HCEC 1CT (cell line): ENCODE data around the gene TEX22.

Experiments
- DNase-seq: peaks from one replicate; pipeline ENCODE4 v3.0.0-alpha.2; 2017

TEX22 gene

GRCh38 chr14:105444859-105445258, 46.5 kb downstream of the TEX22 start:
- DNase-seq: no peak

- DNase-seq: no peak
These were observed 47.0 kb downstream of the TEX22 start for GRCh38 chr14:105445290-105445689.

GRCh38 chr14:105445901-105446845, 47.8 kb downstream of the TEX22 start:
- no peak for DNase-seq

DNA sequence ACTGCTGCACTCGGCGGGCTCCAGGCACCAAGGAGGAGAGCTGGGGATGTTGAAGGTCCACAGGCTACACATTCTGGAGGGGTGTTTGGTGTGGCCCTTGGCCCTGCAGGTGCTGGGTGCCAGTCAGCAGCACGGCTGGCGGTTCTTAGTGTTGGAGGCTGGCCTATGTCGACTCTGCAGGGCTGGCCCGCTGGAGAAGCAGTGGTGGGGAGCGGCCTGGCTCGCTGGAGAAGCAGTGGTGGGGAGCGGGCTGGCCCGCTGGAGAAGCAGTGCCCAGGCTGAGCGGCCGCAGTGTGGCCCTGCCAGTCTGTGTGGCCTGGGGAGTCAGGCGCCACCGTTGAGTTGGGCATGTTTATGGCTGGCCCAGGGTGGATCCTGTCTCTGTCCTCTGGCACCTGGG, 48.6 kb downstream of the TEX22 start:
- no peak for DNase-seq

DNA sequence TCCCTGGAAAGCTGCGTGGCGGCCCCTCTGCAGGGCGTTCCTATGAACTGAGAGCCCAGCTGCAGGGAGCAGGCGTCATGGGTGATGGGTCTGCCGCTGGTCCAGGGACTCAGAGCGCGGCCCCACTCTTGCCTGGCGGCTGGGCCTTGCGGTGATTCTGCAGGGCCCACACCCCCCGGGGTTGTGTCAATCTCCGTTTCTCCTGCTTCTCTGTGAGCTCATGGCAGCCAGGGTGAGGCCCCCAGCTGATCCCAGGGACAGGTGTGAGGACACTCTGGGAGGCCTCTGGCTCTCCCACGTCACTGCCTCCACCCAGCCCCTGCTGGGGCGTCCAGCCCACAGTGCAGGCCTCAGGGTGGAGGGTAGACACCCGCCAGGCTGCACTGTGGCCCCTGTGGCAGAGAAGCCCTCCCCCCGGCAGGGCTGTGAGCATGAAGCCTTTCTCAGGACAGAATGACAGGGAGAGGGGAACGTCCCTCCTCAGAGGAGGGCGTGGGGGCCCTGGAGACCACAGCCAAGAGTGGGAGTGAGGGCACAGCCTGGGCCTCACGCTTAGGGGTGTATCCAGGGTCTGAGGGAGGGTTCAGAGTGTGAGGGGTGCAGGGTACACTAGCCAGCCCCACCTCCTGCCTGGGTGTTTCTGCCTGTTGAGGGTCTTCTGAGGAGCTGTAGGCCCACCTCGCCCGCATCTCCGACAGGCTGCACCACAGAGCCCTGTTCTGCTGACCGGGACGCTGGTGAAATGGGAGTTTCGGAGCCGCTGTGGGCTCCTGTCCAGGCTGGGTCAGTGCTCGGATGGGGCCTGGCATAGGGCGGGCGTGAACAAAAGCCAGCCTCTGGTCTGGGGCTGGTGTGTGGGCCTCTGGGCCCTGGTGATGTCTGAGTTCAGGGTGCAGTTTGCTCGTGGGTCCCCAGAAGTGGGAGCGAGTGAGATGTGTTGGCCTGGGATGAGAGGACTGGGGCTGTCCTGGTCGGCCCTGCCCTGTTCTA, 49.6 kb downstream of the TEX22 start:
- no peak for DNase-seq

GRCh38 chr14:105448706-105449111, 50.4 kb downstream of the TEX22 start:
- DNase-seq: peak; percentile 9

- no peak for DNase-seq
These were observed 51.2 kb downstream of the TEX22 start for GRCh38 chr14:105449276-105450122.

DNA sequence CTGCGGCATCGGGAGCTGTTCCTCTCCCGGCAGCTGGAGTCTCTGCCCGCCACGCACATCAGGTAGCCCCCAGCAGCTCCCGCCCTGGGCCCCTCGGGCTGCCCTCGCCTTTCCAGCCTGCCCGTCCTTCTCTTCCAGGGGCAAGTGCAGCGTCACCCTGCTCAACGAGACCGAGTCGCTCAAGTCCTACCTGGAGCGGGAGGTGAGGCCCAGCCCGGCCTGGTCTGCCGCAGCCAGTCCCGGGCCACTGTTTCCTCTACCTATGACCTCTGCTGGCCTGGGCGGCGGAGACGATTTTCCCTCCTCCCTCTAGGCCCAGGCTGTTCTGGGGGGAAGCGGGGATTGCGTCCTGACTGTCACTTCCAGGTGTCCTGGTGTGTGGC, 51.8 kb downstream of the TEX22 start:
- no peak for DNase-seq

DNA sequence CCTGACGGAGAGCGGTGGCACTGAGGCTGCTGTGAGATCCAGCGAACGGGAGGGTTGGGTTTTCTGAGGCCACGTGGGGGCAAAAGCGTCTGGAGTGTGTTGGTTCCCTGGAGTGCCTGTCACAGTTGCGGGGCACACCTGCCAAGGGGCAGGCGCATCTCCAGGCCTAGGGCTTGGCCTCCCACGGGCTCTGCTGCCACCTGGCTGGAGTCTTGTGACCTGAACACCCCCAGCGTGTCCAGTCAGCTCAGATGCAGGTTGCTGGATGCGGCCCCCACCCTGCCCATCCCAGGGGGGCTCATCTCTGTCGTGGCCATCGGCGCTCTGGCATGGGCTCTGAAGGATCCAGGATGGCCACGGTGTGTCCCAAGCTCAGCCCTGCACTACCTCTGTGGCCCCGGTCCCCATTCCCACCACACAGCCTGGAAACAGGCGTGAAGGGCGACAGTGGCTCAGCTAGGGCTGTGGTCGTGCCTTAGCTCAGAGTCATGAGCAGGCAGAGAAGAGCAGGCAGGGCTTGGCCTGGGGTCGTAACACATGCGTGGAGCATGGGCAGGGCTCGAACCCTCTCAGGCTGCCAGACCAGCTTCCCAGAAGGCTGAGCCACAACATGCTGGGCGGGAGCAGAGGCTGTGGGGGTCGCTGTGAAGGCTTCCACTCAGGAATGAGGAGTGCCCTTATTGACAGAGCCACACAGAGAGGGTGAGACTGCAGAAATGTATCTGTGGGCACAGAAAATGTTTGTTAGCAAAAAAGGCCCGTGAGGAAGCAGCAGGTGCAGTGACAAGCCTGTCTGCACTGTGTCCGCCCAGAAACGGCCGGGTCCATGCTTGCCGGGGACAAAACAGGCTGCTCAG, 52.8 kb downstream of the TEX22 start:
- no peak for DNase-seq

GRCh38 chr14:105452963-105453362, 54.6 kb downstream of the TEX22 start:
- no peak for DNase-seq

GRCh38 chr14:105453847-105454246, 55.5 kb downstream of the TEX22 start:
- no peak for DNase-seq

GRCh38 chr14:105455086-105455640, 56.8 kb downstream of the TEX22 start:
- no peak for DNase-seq

DNA sequence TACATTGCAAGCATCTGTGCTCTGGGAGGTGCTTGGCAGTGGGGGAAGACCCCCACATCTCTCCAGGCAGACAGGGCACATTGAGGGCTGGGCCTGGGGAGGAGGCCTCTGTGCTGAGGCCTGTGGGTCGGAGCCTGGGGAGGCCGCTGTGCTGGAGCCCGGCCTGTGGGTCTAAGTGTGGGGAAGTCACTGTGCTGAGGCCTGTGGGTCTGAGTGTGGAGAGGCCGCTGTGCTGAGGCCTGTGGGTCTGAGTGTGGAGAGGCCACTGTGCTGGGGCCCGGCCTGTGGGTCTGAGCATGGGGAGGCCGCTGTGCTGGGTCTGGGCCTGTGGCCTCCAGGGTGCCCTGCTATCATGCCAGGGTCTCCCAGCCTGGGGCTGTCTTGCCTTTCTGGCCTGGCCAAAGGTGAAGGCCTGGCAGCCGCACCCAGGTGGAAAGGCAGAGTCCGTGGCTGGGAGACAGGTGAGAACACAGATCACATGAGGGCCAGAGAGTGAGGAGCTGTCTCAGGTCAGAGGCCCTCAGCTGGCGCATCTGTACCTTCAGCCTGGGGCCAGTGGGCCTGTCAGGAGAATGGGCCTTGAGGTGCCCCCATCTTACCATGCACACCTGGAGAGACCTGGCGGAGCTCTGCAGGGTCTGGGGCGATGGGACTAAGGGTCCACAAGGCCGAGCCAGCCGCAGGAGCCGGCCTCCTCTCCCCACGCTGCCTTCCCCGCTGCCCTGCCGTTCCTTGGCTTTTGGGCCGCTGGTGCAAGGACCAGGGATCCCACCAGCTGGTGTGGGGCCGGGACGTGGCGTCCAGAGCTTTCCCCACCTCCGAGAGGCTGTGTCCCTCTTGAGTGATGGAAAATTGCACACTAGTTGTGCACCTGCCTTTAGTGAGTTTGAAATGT, 57.7 kb downstream of the TEX22 start:
- no peak for DNase-seq

DNA sequence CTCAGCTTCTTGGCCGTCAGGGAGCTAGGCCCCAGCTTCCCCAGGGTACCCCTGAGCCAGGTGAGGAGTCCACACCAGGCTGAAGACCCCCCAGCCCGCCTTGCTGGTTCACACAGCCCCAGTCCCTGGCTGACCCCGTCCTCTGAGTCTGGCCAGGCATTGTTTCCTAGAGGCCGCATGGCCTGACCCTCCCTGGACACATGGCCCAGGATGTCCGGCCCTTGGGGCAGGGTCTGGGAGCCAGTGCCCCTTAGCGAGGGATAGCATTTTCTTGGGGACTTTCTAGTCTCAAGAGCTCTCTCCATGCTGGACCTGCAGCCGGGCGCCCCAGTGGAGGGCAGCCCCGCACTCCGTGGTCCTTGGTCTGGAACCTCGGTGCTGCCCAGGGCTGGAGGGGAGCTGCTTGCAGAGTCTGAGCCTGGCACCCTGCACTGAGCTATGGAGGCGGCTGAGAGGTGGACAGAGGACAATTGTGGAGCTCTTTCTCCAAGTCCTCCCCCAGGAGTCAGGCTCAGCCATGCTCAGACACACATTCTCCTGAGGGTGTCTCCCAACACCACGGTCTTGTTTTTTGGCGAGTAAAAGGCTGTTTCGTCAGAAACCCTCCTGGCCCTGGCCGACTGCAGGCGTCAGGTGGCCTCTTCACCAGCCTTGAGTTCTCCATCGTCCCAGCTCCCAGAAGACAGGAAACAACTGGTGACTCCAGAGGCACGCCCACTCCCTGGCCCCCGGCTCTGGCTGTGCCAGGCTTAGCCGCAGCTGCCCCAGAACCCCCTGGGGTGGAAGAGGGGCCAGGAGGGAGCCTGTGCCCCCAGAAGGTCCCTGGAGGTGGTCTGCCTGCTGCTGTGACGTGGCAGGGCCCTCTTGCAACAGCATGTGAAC, 58.6 kb downstream of the TEX22 start:
- DNase-seq: no peak

GRCh38 chr14:105458010-105458409, 59.7 kb downstream of the TEX22 start:
- no peak for DNase-seq

DNA sequence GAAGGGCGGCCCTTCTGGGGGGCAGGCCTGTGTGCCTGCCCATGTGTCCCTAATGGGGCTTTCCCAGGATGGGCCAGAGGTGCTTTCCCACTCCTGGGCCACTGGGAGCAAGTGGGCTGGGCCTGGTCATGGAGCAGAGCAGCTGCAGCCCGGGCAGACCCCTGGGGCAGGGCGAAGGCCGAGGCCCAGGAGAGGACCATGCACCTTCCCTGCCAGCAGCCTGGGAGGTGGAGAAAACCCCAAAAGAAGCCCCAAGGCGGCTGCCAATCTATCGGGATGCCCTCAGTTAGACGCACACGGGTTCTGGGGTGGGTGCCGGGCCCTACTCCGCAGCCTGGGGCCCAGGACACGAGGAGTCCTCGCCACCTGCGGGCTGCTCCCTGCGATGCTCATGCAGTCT, 60.2 kb downstream of the TEX22 start:
- DNase-seq: no peak

- DNase-seq: no peak
These were observed 61.8 kb downstream of the TEX22 start for GRCh38 chr14:105460116-105460515.

- DNase-seq: no peak
These were observed 62.3 kb downstream of the TEX22 start for GRCh38 chr14:105460616-105461015.

- DNase-seq: no peak
These were observed 63.6 kb downstream of the TEX22 start for GRCh38 chr14:105461903-105462302.
